Body of pancreas (tissue), 4 donors: ENCODE results near the gene DIAPH1.

ENCODE experiments used
- POLR2A ChIP-seq, 3 donors: fragments of 450-650 bp; IDR thresholded peaks; one replicate each; pipeline ENCODE4 v1.6.1; 2016; ENCODE audit warnings: antibody characterized with exemption in 3 of 3, mild to moderate bottlenecking in 2 of 3
- TF ChIP-seq, protein P1 (sequence below), 7 experiments: fragments of 450-650 bp in 4 of 7; fragments of 200-600 bp in 3 of 7; sonication (generic) in 3 of 7; IDR thresholded peaks; one replicate each; pipeline ENCODE4 v1.5.1; 2016 to 2019; ENCODE audit warnings: antibody characterized with exemption in 7 of 7

DNA sequence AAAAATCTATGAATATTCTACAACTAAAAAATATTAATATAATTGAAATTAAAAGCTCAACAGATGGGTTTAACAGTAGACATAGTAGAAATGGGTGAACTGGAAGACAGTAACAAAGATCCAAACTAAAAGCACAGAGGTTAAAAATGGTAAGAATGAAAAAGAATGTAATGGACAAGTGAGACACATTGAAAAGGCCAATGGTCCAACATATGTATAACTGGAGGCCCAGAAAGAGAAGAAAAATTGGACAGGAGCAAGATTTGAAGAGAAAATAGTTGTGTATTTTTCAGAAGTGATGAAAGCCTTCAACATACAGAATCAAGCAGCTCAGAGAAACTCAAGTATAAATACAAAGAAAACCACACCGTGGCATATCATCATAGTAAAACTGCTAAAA is 71.3 kb downstream of the DIAPH1 start:
- no peak for TF ChIP-seq POLR2A (IDR thresholded peaks at IDR 0.05)
- TF ChIP-seq, protein P1, sequence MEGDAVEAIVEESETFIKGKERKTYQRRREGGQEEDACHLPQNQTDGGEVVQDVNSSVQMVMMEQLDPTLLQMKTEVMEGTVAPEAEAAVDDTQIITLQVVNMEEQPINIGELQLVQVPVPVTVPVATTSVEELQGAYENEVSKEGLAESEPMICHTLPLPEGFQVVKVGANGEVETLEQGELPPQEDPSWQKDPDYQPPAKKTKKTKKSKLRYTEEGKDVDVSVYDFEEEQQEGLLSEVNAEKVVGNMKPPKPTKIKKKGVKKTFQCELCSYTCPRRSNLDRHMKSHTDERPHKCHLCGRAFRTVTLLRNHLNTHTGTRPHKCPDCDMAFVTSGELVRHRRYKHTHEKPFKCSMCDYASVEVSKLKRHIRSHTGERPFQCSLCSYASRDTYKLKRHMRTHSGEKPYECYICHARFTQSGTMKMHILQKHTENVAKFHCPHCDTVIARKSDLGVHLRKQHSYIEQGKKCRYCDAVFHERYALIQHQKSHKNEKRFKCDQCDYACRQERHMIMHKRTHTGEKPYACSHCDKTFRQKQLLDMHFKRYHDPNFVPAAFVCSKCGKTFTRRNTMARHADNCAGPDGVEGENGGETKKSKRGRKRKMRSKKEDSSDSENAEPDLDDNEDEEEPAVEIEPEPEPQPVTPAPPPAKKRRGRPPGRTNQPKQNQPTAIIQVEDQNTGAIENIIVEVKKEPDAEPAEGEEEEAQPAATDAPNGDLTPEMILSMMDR (IDR thresholded peaks at IDR 0.05): no peak
